Stimulated activated CD8-positive, alpha-beta memory T cell treated with anti-CD3 and anti-CD28 coated beads, Interleukin-4, amount 100 ng/mL, for 48 hours (primary cell): Measurements from ENCODE around the gene MBD3.
"Not testable (repeated sequence)": the region's sequence is repeated elsewhere in the genome, so short reads cannot be mapped to it uniquely, and the experiment has no call there.

Experiments used
- DNase-seq: peaks from one replicate; pipeline ENCODE4 v3.0.0-alpha.2; 2020

MBD3 gene

DNA sequence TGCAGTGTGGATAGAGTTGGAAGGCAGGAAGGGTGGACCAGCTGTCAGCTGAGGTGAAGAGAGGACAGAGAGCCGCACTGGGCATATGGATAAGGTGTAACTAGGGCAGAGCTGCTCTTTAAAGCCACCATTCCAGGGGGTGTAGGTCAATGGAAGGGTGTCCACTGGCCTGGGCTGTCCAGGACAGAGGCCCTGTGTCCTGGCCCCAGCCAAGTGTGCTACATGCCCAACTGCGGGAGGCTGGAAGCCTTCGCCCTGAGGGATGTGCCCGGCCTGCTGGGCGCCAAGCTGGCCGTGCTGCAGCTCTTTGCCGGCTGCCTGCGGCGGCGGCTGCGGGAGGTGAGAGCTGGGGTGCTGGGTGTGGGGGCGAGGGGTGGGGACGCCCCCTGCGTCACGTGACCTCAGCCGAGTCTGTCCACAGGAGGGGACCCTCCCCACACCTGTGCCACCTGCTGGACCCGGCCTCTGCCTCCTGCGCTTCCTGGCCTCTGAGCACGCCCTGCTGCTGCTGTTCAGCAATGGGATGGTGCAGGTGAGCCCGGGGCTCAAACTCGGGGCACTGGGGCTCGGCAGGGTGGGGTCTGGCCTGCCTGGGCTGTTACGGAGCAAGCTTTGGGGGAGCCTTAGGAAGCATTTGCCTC lies 59.0 kb downstream of the MBD3 start:
- DNase-seq = no peak

DNA sequence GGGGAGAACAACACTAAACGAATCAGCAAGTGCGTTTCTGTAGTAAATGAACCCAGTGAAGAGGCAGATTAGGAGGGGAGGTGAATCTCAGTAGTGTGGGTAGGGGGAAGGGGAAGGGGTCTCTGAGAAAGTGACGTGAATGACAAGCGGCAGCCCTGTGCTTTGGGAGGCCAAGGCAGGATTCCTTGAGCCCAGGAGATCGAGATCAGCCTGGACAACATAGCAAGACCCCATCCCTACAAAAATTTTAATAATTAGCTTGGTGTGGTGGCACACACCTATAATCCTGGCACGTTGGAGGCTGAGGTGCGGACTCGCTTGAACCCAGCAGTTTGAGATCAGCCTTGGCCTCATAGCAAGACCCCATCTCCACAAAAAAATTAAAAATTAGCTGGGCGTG lies 60.7 kb downstream of the MBD3 start:
- DNase-seq = no peak

DNA sequence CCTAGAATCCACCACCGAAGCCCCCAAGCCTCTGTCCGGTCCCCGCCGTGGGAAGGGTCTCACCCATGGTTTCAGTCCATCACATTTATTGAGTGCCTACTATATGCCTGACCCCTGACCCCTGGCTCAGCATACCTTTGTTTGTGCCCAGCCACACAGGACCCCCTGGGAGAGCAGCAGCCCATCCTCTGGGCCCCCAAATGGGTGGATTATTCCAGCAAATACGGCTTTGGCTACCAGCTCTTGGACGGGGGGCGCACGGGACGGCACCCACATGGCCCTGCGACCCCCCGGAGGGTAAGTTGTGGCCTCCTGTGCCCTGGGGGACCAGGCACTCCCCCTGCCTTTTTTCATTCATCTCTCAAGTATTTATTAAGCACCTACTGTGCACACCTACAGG lies 61.1 kb downstream of the MBD3 start:
- DNase-seq = no peak

DNA sequence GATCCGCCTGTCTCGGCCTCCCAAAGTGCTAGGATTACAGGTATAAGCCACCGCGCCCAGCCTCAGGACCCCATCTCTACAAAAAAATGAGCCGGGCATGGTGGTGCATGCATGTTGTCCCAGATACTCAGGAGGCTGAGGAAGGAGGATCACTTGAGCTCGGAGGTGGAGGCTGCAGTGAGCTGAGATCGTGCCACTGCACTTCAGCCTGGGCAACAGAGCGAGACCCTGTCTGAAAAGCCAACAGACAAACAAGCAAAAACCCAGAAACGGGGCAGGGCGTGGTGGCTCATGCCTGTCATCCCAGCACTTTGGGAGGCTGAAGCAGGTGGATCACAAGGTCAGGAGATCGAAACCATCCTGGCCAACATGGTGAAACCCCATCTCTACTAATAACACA lies 61.8 kb downstream of the MBD3 start:
- DNase-seq = not testable (repeated sequence)

DNA sequence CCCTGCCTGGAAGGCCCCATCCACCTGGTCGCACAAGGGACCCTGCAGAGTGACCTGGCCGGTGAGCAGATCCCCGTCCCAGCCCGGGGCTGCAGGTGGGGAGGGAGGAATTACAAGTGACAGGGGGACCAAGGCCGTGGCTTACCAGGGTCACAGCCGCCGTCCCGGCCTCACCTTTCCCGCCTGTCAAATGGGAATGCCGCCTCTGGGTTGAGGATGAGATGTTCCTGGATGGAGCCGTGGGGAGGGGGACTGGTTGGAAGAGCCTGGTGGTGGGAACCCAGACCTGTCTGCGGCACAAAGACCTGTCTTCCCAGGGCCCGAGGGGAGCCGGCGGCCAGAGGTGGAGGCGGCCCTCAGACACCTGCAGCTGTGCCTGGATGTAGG lies 63.2 kb downstream of the MBD3 start:
- no peak for DNase-seq

DNA sequence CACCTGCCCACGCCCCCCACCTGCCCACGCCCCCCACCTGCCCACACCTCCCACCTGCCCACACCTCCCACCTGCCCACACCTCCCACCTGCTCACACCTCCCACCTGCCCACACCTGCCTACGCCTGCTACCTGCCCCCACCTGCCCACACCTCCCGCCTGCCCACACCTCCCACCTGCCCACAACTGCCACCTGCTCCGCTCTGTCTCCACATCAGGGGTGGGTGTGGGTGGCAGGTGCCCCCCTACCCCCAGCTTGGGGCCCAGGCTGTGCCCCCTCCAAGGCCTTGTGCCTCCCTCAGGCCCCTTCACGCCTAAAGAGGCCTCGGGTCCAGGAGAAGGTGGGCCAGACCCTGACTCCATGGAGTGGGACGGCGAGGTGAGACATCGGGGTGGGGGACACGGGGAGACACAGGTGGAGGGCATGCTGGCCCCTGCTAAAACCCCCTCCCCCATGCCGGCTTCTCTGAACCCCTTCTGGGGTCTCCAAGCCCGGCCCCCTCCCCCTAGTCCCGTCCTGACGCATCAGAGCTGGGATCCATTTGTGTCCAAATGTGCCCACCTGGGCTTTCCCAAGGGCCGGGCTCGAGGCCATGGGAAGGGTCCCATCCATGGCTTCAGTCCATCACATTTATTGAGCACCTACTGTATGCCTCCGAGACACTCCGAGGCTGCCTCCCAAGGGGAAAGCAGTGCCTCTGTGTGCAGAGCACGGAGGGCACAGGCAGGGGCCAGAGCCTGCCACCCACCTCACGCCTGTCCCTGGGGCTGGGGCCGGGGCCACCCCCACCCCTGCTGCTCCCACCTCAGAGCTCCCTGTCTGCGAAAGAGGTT lies 63.9 kb downstream of the MBD3 start:
- no peak for DNase-seq

DNA sequence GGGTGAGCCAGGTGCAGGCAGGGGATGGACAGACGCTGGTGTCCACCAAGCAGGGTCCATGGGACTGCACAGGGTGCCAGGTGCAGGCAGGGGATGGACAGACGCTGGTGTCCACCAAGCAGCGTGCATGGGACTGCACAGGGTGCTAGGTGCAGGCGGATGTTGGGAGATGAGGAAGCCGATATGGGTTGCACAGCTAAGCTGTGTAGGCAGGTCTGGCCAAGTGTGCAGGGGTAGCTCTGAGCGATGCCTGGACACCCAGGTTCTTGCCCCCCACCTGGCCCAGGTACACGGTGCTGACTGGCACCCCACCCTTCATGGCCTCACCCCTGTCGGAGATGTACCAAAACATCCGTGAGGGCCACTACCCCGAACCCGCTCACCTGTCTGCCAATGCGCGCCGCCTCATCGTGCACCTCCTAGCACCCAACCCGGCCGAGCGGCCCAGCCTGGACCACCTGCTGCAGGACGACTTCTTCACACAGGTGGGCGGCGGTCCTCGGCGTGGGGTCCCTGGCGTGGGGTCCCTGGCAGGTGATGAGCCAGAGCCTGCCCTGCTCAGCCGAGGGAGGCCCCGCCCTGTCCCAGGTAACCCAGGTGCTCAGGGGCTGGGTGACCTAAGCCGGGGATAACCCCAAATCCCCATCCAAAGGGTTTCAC lies 64.9 kb downstream of the MBD3 start:
- no peak for DNase-seq

DNA sequence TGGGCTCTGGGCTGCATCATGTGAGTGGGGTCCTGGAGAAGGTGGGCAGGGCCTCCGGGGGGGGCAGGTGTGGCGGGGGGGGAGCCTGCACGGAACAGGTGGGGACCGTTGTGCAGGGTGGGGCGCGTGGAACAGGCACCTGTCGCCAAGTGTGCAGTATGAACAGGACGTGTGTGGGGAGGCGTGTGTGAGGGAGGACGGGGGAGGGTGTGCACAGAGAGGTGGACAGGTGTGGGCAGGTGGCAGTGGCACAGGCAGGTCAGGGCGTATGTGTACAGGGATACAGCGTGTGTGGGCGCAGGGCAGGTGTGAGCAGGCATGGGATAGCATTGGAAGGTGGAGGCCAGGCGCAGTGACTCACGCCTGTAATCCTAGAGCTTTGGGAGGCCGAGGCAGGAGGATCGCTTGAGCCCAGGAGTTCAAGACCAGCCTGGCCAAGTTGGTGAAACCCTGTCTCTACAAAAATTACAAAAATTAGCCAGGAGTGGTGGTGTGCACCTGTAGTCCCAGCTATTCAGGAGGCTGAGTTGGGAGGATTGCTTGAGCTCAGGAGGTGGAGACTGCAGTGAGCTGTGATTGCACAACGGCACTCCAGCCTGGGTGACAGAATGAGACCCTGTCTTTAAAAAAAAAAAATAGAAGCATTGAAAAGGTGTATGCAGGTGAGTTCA lies 65.6 kb downstream of the MBD3 start:
- no peak for DNase-seq

DNA sequence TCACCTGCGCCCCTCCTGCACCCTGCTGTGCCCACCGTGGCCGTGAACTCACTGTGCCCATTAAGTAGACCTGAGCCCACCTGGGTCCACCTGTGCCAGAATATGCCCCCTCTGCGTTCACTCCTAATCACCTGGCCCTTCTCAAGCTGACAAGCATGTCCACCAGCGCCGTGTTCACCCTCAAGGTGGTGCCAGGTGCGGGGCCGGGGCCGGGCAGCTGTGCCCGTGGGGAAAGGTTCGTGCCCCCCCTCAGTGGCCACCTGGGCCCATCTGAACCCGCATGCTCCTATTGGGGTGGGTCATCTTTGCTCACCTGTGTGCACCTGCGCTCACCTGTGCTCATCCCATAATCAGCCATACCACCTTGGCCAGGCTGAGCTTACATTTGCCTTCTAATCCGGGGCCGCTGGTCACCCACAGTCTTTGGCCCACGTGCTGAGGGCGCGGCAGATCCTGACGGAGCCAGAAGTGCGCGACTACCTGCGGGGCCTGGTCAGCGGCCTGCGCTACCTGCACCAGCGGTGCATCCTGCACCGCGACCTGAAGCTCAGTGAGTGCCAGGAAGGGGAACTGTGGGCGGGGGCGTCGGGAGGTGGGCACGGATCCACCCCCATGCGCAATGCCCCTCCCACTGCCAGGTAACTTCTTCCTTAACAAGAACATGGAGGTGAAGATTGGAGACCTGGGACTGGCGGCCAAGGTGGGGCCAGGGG lies 66.4 kb downstream of the MBD3 start:
- no peak for DNase-seq

DNA sequence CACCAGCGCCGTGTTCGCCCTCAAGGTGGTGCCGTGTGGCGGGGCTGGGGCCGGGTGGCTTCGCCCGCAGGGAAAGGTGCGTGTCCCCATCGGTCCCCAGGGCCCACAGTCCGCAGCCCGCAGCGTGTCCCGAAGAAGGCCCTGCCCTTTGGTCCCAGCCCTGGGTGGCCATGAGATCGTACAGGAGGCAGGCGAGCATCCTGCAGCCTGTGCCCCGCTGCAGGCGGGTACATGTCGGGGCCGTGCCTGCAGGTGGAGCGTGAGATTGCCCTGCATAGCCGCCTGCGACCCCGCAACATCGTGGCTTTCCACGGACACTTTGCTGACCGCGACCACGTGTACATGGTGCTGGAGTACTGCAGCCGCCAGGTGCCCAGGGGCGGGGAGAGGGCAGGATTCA lies 67.3 kb downstream of the MBD3 start:
- no peak for DNase-seq

DNA sequence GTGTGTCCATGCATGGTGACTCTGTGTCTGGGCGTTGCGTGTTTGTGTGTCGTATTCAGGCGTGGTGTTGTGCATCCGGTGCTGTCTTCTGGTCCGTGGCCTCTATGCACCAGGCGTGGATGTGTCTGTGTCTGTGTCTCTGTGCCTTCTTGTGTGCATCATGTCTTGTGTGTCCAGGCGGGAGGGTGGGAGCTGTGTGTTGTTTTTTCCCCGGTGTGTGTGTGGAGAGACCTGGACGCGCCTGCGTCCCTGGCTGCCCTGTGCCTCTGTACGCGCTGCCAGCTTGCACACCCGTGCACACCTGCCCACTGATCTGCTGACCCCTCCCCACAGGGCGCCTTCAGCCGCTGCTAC lies 67.7 kb downstream of the MBD3 start:
- no peak for DNase-seq

DNA sequence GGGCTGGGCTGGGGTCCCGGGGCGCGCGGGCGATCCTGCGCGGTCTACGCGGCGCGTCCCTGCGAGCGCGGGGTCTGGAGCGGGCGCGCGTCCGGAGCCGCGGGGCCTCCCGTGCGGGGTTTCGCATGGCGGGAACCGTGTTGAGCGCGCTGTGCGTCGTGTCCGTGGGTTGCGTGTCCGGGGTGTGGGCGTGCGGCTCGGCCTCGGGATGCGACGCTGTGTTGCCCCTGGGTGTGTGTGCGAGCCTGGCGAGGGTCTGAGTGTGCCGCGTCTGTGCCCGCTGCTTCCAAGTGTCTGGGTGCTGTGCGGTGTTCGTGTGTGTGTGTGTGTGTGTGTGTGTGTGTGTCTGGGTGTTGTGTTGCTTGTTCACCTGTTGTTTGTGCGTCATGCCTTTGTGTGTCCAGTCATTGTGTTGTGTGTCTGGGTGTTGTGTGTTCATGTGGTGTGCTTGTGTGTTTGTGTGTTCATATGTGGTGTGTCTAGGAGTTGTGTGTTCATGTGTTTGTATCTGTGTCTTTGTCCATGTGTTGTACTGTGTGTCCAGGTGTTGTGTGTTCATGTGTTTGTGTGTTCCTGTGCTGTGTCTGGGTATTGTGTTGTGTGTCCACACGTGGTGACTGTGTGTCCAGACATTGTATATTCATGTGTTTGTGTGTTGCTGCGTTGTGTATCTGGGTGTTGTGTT lies 68.2 kb downstream of the MBD3 start:
- no peak for DNase-seq
